ENCODE data around the gene YIPF1. TPM values are rescaled to one million over a fixed set of nuclear protein-coding genes. Genes with fewer than 3 reads are reported as not detected.
"Not testable (repeated sequence)": the region's sequence is repeated elsewhere in the genome, so short reads cannot be mapped to it uniquely, and the experiment has no call there.

The YIPF1 gene
- total and polyA plus RNA-seq, 2 donors (not counting 1 experiment from before 2014, with no cell fraction given), result 13.9 to 15.8 TPM

- Histone ChIP-seq H2AFZ (ENCODE audit: insufficient read depth, low read depth, low read length, poor library complexity, severe bottlenecking) (peak overlapping the region; percentile 79), H3K4me2 (replicated peaks; ENCODE audit: low read depth, low read length, poor library complexity, severe bottlenecking) (peak overlapping the region; percentile 78), H3K4me3 (ENCODE audit: control extremely low read depth in 1 of 5, extremely low read depth in 1 of 5, insufficient read depth in 1 of 5, low read depth in 2 of 5, low read length in 4 of 5) (peak overlapping the region in 3 of 5 experiments; percentile 81 to 95 (median 85)), H4K20me1 (ENCODE audit: control insufficient read depth, insufficient read depth, low read length, poor library complexity, severe bottlenecking) (no peaks in the 10 kb centered on the region), H3K27me3 (replicated peaks in 1 of 4; ENCODE audit: control extremely low read depth in 1 of 4, control insufficient read depth in 3 of 4, insufficient read depth in 4 of 4, low read length in 3 of 4) (no peaks in the 10 kb centered on the region), H3K9me3 (ENCODE audit: control extremely low read depth in 1 of 3, control insufficient read depth in 2 of 3, insufficient read depth in 1 of 3, low read length in 2 of 3) (no peaks in the 10 kb centered on the region), H3K36me3 (replicated peaks in 1 of 2; ENCODE audit: control extremely low read depth in 1 of 2, control insufficient read depth in 1 of 2, extremely low read depth in 1 of 2, insufficient read depth in 2 of 2, low read length in 1 of 2) (peaks cover 7 to 9% of the 10 kb centered on the region in 2 experiments), H3K79me2 (ENCODE audit: control insufficient read depth, insufficient read depth, low read length) (peaks cover 4% of the 10 kb centered on the region), H3K9ac (ENCODE audit: low read length) (peak overlapping the region; percentile 84), H3K4me1 (ENCODE audit: control insufficient read depth in 2 of 2, insufficient read depth in 2 of 2, low read length in 2 of 2) (peaks cover 19 to 27% of the 10 kb centered on the region in 2 donors), H3K27ac (ENCODE audit: low read length in 2 of 2) (peak overlapping the region in 1 of 2 donors; percentile 71)
- H3K27me3 Mint-ChIP-seq, result peaks cover 7% of the 10 kb centered on the region
- CTCF ChIA-PET, result interaction anchor here (0.6 to 1.6 kb wide), 4 partner anchors 28 to 70 kb away, joined by 4 to 6 read pairs (median 4); no protein-coding TSS in a partner anchor
- peak overlapping the region; percentile 96 for H3K4me3 Mint-ChIP-seq
- no peak for TF ChIP-seq EZH2 (IDR thresholded peaks at IDR 0.05; ENCODE audit: borderline replicate concordance, insufficient read depth, low read depth, low read length, poor library complexity, severe bottlenecking)
- ATAC-seq (ENCODE audit: low read depth) (no peak), DNase-seq (peak; percentile 21)
- POLR2A ChIA-PET, result interaction anchor here (2.8 kb wide), 1 partner anchor 54 kb away, joined by 13 read pairs; the partner anchor contains the start of gene IFT25
- WGBS (ENCODE audit: insufficient coverage), result 93% methylated on average over 4 of the region's 7 CpGs
- intact Hi-C loops (cut with micrococcal nuclease), result no loop called here
- no peaks in the 10 kb centered on the region for H3K9me3 Mint-ChIP-seq (ENCODE audit: insufficient read depth)
- H3K4me1 Mint-ChIP-seq, result peaks cover 42% of the 10 kb centered on the region
- H3K27ac Mint-ChIP-seq, result peak overlapping the region; percentile 67
Observed at GRCh38 chr1:53890522-53890941, 935 bp upstream of the YIPF1 start.

GRCh38 chr1:53888681-53889080 is 916 bp downstream of the YIPF1 start:
- Histone ChIP-seq H4K20me1 (ENCODE audit: control insufficient read depth, insufficient read depth, low read length, poor library complexity, severe bottlenecking) (no peaks in the 10 kb centered on the region), H3K4me1 (ENCODE audit: control insufficient read depth in 2 of 2, insufficient read depth in 2 of 2, low read length in 2 of 2) (peaks cover 19 to 27% of the 10 kb centered on the region in 2 donors), H3K9me3 (ENCODE audit: control extremely low read depth in 1 of 3, control insufficient read depth in 2 of 3, insufficient read depth in 1 of 3, low read length in 2 of 3) (no peaks in the 10 kb centered on the region), H3K4me2 (replicated peaks; ENCODE audit: low read depth, low read length, poor library complexity, severe bottlenecking) (peak overlapping the region; percentile 78), H3K27ac (ENCODE audit: low read length in 2 of 2) (peak overlapping the region in 1 of 2 donors; percentile 28), H2AFZ (ENCODE audit: insufficient read depth, low read depth, low read length, poor library complexity, severe bottlenecking) (peak overlapping the region; percentile 79), H3K79me2 (ENCODE audit: control insufficient read depth, insufficient read depth, low read length) (peaks cover 4% of the 10 kb centered on the region), H3K27me3 (replicated peaks in 1 of 4; ENCODE audit: control extremely low read depth in 1 of 4, control insufficient read depth in 3 of 4, insufficient read depth in 4 of 4, low read length in 3 of 4) (no peaks in the 10 kb centered on the region), H3K9ac (ENCODE audit: low read length) (peak overlapping the region; percentile 84), H3K4me3 (ENCODE audit: control extremely low read depth in 1 of 5, extremely low read depth in 1 of 5, insufficient read depth in 1 of 5, low read depth in 2 of 5, low read length in 4 of 5) (peak overlapping the region in 4 of 5 experiments; percentile 76 to 95 (median 83)), H3K36me3 (replicated peaks in 1 of 2; ENCODE audit: control extremely low read depth in 1 of 2, control insufficient read depth in 1 of 2, extremely low read depth in 1 of 2, insufficient read depth in 2 of 2, low read length in 1 of 2) (peaks cover 8 to 9% of the 10 kb centered on the region in 2 experiments)
- Mint-ChIP-seq H3K9me3 (ENCODE audit: insufficient read depth) (no peaks in the 10 kb centered on the region), H3K4me1 (peaks cover 44% of the 10 kb centered on the region), H3K27ac (peak overlapping the region; percentile 42), H3K4me3 (peak overlapping the region; percentile 96), H3K27me3 (no peaks in the 10 kb centered on the region)
- CTCF ChIA-PET, result interaction anchor here (1.2 to 2.1 kb wide), 3 partner anchors 10 to 57 kb away, joined by 3 to 14 read pairs (median 3); partner anchors contain the start of genes IFT25 and LRRC42
- DNase-seq, result no peak
- WGBS (ENCODE audit: insufficient coverage), result no CpG with 5 or more reads among the region's 2 CpGs
- intact Hi-C loops (cut with micrococcal nuclease), result loop anchor here (1.0 to 10.0 kb wide), 6 partner anchors 50 to 1161 kb away; partner anchors contain the start of genes LRP8, LRRC42, NDC1 and PARS2
- no peak for TF ChIP-seq EZH2 (IDR thresholded peaks at IDR 0.05; ENCODE audit: borderline replicate concordance, insufficient read depth, low read depth, low read length, poor library complexity, severe bottlenecking)
- TF ChIP-seq CTCF (IDR thresholded peaks at IDR 0.05), result no peak
- POLR2A ChIA-PET, result no interaction called here
- ATAC-seq (ENCODE audit: low read depth), result no peak

- H3K4me2 ChIP-seq (replicated peaks; ENCODE audit: low read depth, low read length, poor library complexity, severe bottlenecking); H3K27me3 Mint-ChIP-seq; H3K9ac ChIP-seq (ENCODE audit: low read length); ATAC-seq (ENCODE audit: low read depth); H3K79me2 ChIP-seq (ENCODE audit: control insufficient read depth, insufficient read depth, low read length); H3K9me3 Mint-ChIP-seq (ENCODE audit: insufficient read depth); H3K27ac ChIP-seq (ENCODE audit: low read length in 2 of 2); POLR2A ChIA-PET; H2AFZ ChIP-seq (ENCODE audit: insufficient read depth, low read depth, low read length, poor library complexity, severe bottlenecking); H3K27me3 ChIP-seq (replicated peaks in 1 of 4; ENCODE audit: control extremely low read depth in 1 of 4, control insufficient read depth in 3 of 4, insufficient read depth in 4 of 4, low read length in 3 of 4); H3K4me1 ChIP-seq (ENCODE audit: control insufficient read depth in 2 of 2, insufficient read depth in 2 of 2, low read length in 2 of 2); DNase-seq; H3K4me3 Mint-ChIP-seq; H3K27ac Mint-ChIP-seq; H3K4me3 ChIP-seq (ENCODE audit: control extremely low read depth in 1 of 5, extremely low read depth in 1 of 5, insufficient read depth in 1 of 5, low read depth in 2 of 5, low read length in 4 of 5); H3K9me3 ChIP-seq (ENCODE audit: control extremely low read depth in 1 of 3, control insufficient read depth in 2 of 3, insufficient read depth in 1 of 3, low read length in 2 of 3); H4K20me1 ChIP-seq (ENCODE audit: control insufficient read depth, insufficient read depth, low read length, poor library complexity, severe bottlenecking): not testable (repeated sequence)
- CTCF ChIA-PET, result interaction anchor here (1.3 kb wide), 1 partner anchor 65 kb away, joined by 3 read pairs; no protein-coding TSS in a partner anchor
- peaks cover 8 to 19% of the 10 kb centered on the region in 2 experiments for H3K36me3 ChIP-seq (replicated peaks in 1 of 2; ENCODE audit: control extremely low read depth in 1 of 2, control insufficient read depth in 1 of 2, extremely low read depth in 1 of 2, insufficient read depth in 2 of 2, low read length in 1 of 2)
- 95% methylated on average over 5 of the region's 6 CpGs for WGBS (ENCODE audit: insufficient coverage)
- peaks cover 15% of the 10 kb centered on the region for H3K4me1 Mint-ChIP-seq
- intact Hi-C loops (cut with micrococcal nuclease), result loop anchor here (10.0 kb wide), 1 partner anchor 559 kb away; the partner anchor contains the start of gene LRP8
Observed at GRCh38 chr1:53883600-53883999, 6.0 kb downstream of the YIPF1 start.

Data from B cell (primary cell).